ENCODE results near the gene GRIK5. TPM values are rescaled to one million over a fixed set of nuclear protein-coding genes. Genes with fewer than 3 reads are reported as not detected.

Gene GRIK5
- total and polyA plus RNA-seq, 2 of the 8 experiments (the other 6 are each of a cell fraction or from before 2014, with no cell fraction given) = 17.8 to 42.9 TPM

DNA sequence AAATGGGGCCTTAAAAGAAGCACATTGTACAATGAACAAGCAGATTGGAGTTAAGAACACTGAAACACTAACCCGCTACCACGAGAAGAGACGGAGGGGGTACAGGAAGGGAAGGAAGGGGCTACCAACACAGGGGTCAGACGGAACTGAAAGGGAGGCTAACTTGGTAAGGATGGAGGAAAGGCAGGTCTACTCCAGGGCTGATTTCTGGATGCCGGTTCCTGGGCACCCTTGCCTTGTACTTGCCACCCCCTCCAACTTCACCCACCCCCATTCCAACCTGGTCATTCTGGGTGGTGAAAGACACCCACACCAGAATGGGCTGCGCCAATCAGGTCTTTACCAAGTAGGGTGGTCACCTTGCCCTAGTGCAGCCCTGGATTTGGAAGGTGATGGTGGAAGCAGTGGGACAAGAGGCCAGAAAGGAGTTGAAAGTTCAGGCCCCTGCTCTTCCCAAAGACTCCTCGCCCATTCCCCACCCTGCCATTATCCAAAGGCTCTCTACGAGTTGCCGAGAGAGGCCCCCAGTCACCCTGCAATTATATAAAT lies 16.3 kb upstream of the GRIK5 start:
- Histone ChIP-seq H3K27ac (ENCODE audit: low read depth, low read length) (no peak overlapping the region), H3K4me3 (ENCODE audit: extremely low read depth in 1 of 4, insufficient read depth in 2 of 4, low read depth in 3 of 4, low read length in 4 of 4) (no peak overlapping the region), H2BK15ac (ENCODE audit: low read length) (peak overlapping the region; percentile 40; the same call in 1 of the 2 replicates), H4K5ac (ENCODE audit: insufficient read length, low read depth, low read length) (no peak overlapping the region), H3K56ac (replicated peaks; ENCODE audit: insufficient read length, low read depth, low read length) (no peak overlapping the region), H2BK5ac (ENCODE audit: low read depth, low read length) (no peak overlapping the region), H3K4ac (replicated peaks; ENCODE audit: insufficient read length, low read depth, low read length) (no peak overlapping the region), H4K8ac (ENCODE audit: extremely low read depth, insufficient read depth, low read length) (no peak overlapping the region), H2BK12ac (ENCODE audit: low read depth, low read length) (no peak overlapping the region; the same call in 1 of the 2 replicates), H3K23me2 (ENCODE audit: low read depth, low read length) (no peaks in the 10 kb centered on the region), H2BK20ac (ENCODE audit: low read length) (no peak overlapping the region), H3K27me3 (replicated peaks in 1 of 4; ENCODE audit: control insufficient read depth in 3 of 4, extremely low read depth in 1 of 4, insufficient read depth in 3 of 4, low read length in 3 of 4) (no peaks in the 10 kb centered on the region), H3K36me3 (ENCODE audit: control insufficient read depth in 2 of 4, insufficient read depth in 4 of 4, low read length in 3 of 4) (peaks cover 0 to 8% (median 6%) of the 10 kb centered on the region in 4 experiments; a peak in 5 of 8 replicates), H4K20me1 (replicated peaks in 1 of 2; ENCODE audit: control insufficient read depth in 1 of 2, insufficient read depth in 2 of 2, low read length in 2 of 2) (peaks cover 0 to 8% of the 10 kb centered on the region in 2 experiments), H2BK120ac (replicated peaks; ENCODE audit: low read depth, low read length) (no peak overlapping the region), H3K23ac (ENCODE audit: insufficient read length) (no peak overlapping the region), H3K79me2 (ENCODE audit: control insufficient read depth in 1 of 2, insufficient read depth in 2 of 2, low read length in 2 of 2) (no peaks in the 10 kb centered on the region; a peak in 2 of 4 replicates), H3K18ac (ENCODE audit: extremely low read depth, low read length) (no peak overlapping the region), H3K4me1 (replicated peaks in 1 of 4; ENCODE audit: control insufficient read depth in 3 of 4, insufficient read depth in 4 of 4, low read length in 3 of 4) (peaks cover 0 to 9% (median 2%) of the 10 kb centered on the region in 4 experiments; a peak in 3 of 7 replicates), H3K14ac (ENCODE audit: insufficient read length) (no peak overlapping the region), H3K4me2 (ENCODE audit: insufficient read depth in 1 of 2, low read depth in 2 of 2, low read length in 2 of 2) (no peak overlapping the region), H2AK5ac (ENCODE audit: low read depth, low read length) (no peak overlapping the region), H4K91ac (replicated peaks; ENCODE audit: insufficient read length, low read length) (no peak overlapping the region), H2AFZ (ENCODE audit: low read length) (no peak overlapping the region), H3K9ac (replicated peaks in 1 of 4; ENCODE audit: extremely low read depth in 1 of 4, low read depth in 3 of 4, low read length in 3 of 4) (no peak overlapping the region), H3K79me1 (ENCODE audit: low read depth, low read length) (no peaks in the 10 kb centered on the region), H3K9me3 (ENCODE audit: insufficient read depth in 2 of 2, low read depth in 1 of 2, low read length in 1 of 2) (no peaks in the 10 kb centered on the region)
- FAIRE-seq = no peak
- 92% methylated on average over 9 of the region's 9 CpGs; no CpG with 5 or more reads in 1 of the 2 experiments for whole genome bisulfite sequencing, 2 experiments (ENCODE audit: extremely low coverage in 1 of 2, insufficient coverage in 1 of 2, insufficient read length in 1 of 2, insufficient replicate concordance in 2 of 2, low coverage in 1 of 2, low lambda C conversion rate in 2 of 2, missing lambda C conversion rate in 1 of 2)
- CTCF ChIA-PET (ENCODE audit: partially characterized antibody) = interaction anchor here (1.6 kb wide), 1 partner anchor 10 kb away, joined by 4 read pairs; no protein-coding TSS in a partner anchor
- no peak for DNase-seq (ENCODE audit: low read depth in 1 of 2, low spot score in 2 of 2)
- POLR2A ChIA-PET (ENCODE audit: partially characterized antibody) = interaction anchor here (0.8 to 2.5 kb wide), 2 partner anchors 9 to 10 kb away, joined by 4 to 10 read pairs; partner anchors contain the start of gene ZNF574
- TF ChIP-seq YY1 (IDR thresholded peaks at IDR 0.05; ENCODE audit: low read depth, low read length) = no peak
- no peak for TF ChIP-seq EZH2 (IDR thresholded peaks at IDR 0.05; ENCODE audit: low read depth, low read length, severe bottlenecking)
- TF ChIP-seq EGR1 (IDR thresholded peaks at IDR 0.05; ENCODE audit: borderline replicate concordance, low read depth, low read length) = no peak
- TF ChIP-seq CHD1 (IDR thresholded peaks at IDR 0.05; ENCODE audit: low read depth, low read length) = no peak
- no peak for TF ChIP-seq HDAC2 (IDR thresholded peaks at IDR 0.05; ENCODE audit: borderline replicate concordance in 1 of 2, low read depth in 2 of 2, low read length in 2 of 2)
- no peak for TF ChIP-seq KDM5A (IDR thresholded peaks at IDR 0.05; ENCODE audit: low read length)
- no peak for TF ChIP-seq POLR2A (IDR thresholded peaks at IDR 0.05; ENCODE audit: control extremely low read depth in 1 of 2, low read depth in 2 of 2, low read length in 2 of 2)
- TF ChIP-seq, protein P1, sequence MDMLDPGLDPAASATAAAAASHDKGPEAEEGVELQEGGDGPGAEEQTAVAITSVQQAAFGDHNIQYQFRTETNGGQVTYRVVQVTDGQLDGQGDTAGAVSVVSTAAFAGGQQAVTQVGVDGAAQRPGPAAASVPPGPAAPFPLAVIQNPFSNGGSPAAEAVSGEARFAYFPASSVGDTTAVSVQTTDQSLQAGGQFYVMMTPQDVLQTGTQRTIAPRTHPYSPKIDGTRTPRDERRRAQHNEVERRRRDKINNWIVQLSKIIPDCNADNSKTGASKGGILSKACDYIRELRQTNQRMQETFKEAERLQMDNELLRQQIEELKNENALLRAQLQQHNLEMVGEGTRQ (IDR thresholded peaks at IDR 0.05; ENCODE audit: low read length) = no peak
- TF ChIP-seq HDAC6 (IDR thresholded peaks at IDR 0.05; ENCODE audit: low read depth, low read length) = no peak
- no peak for TF ChIP-seq JUN (IDR thresholded peaks at IDR 0.05; ENCODE audit: low read depth, low read length)
